ENCODE measurements around the gene DLG5.

- TF ChIP-seq BHLHE40 (IDR thresholded peaks at IDR 0.05; ENCODE audit: low read depth, low read length), result no peak
- TF ChIP-seq CTCF (IDR thresholded peaks at IDR 0.05), result no peak
- TF ChIP-seq CHD4 (IDR thresholded peaks at IDR 0.05; ENCODE audit: borderline replicate concordance), result no peak
- no peak for TF ChIP-seq EP300 (IDR thresholded peaks at IDR 0.05)
- TF ChIP-seq E2F6 (IDR thresholded peaks at IDR 0.05; ENCODE audit: borderline replicate concordance, low read depth), result no peak
- no peak for TF ChIP-seq ZSCAN20 (CRISPR knock-in tag; IDR thresholded peaks at IDR 0.05)
- no peak for TF ChIP-seq NPAS2 (CRISPR knock-in tag; IDR thresholded peaks at IDR 0.05; ENCODE audit: borderline replicate concordance)
- no peak for TF ChIP-seq MYC (IDR thresholded peaks at IDR 0.05; ENCODE audit: borderline replicate concordance, low read length)
Observed at GRCh38 chr10:77746047-77746707, 180.4 kb downstream of the DLG5 start.

All from A549 (cell line).